Activated naive CD4-positive, alpha-beta T cell treated with anti-CD3 and anti-CD28 coated beads for 36 hours (primary cell): ENCODE measurements around the gene ADGRG6. TPM values are rescaled to one million over a fixed set of nuclear protein-coding genes. Genes with fewer than 3 reads are reported as not detected.
"Not testable (repeated sequence)": the region's sequence is repeated elsewhere in the genome, so short reads cannot be mapped to it uniquely, and the experiment has no call there.

Experiments
- CTCF ChIA-PET: fragments of 350-600 bp; sonication (Branson Sonifier 250); formaldehyde crosslinking; loops from one replicate; lab custom pipeline; 2021; ENCODE audit warnings: antibody characterized with exemption; lab: Charles Lee
- DNase-seq: peaks from one replicate; pipeline ENCODE4 v3.0.0-alpha.2; 2020
- H3K27ac Mint-ChIP-seq: one replicate; pipeline ENCODE4 v1.8.0; 2021; ENCODE audit warnings: mild to moderate bottlenecking, mixed read lengths
- H3K27me3 Mint-ChIP-seq: one replicate; pipeline ENCODE4 v1.8.0; 2021; ENCODE audit warnings: low read depth, mixed read lengths
- H3K36me3 Mint-ChIP-seq: one replicate; pipeline ENCODE4 v1.8.0; 2021; ENCODE audit warnings: low read depth, mixed read lengths
- H3K4me1 Mint-ChIP-seq: one replicate; pipeline ENCODE4 v1.8.0; 2021; ENCODE audit warnings: low read depth, mixed read lengths
- H3K4me3 Mint-ChIP-seq: one replicate; pipeline ENCODE4 v1.8.0; 2021; ENCODE audit warnings: mild to moderate bottlenecking, moderate library complexity, mixed read lengths
- H3K9me3 Mint-ChIP-seq: one replicate; pipeline ENCODE4 v1.8.0; 2021; ENCODE audit warnings: mixed read lengths
- intact Hi-C: fragments of 100-400 bp; cut with micrococcal nuclease; formaldehyde crosslinking; loops from one replicate; pipeline ENCODE4 v1.15.1; 2023
- total RNA-seq, 2 experiments: library from RNA; stranded (reverse); gene quantifications; one replicate each; pipeline ENCODE4 v1.2.3, GENCODE V29; 2021

The ADGRG6 gene
- total RNA-seq, 2 experiments from 2014 or later = 0.69 to 0.86 TPM

DNA sequence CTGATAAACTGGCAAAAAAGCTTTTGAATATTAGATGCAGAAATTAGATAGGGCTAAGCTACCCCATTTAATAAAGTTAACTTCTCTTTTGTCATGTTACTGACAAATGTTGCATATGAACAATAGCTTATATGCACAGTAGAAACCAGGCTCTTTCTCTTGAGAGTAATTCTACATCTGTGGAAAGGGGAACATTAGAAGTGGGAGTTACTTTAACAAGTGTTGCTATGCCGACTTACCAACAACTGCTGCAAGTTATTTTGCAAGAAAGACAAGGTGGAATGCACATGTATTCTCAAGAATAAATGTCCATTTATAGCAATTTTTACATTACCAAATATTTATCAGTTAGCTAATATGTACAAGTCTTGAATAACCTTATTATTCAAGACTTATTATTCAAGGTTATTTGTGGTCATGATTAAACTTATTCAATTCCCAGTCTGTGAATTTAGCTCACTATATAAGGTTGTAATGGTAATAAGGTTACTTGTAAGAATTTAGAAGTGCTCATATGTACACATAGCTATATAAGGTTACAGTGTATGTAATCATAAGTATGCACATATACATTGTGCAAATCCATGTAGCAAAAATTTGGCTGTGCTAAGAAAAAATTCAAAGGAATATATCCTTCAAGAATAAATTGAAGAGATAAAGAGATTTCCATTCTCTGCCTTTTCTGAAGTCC, 38.3 kb downstream of the ADGRG6 start:
- CTCF ChIA-PET = interaction anchor here (1.1 kb wide), 1 partner anchor 143 kb away, joined by 3 read pairs; no protein-coding TSS in a partner anchor
- no peak overlapping the region for H3K4me3 Mint-ChIP-seq
- peaks cover 6% of the 10 kb centered on the region for H3K27me3 Mint-ChIP-seq
- H3K36me3 Mint-ChIP-seq = no peaks in the 10 kb centered on the region
- DNase-seq = no peak
- H3K9me3 Mint-ChIP-seq = no peaks in the 10 kb centered on the region
- H3K27ac Mint-ChIP-seq = no peak overlapping the region
- intact Hi-C loops = no loop called here
- H3K4me1 Mint-ChIP-seq = no peaks in the 10 kb centered on the region

- Mint-ChIP-seq H3K36me3 (no peaks in the 10 kb centered on the region), H3K9me3 (no peaks in the 10 kb centered on the region), H3K4me1 (no peaks in the 10 kb centered on the region), H3K27ac (no peak overlapping the region), H3K4me3 (no peak overlapping the region), H3K27me3 (peaks cover 6% of the 10 kb centered on the region)
- CTCF ChIA-PET = no interaction called here
- DNase-seq = no peak
- intact Hi-C loops = no loop called here
These were observed 40.1 kb downstream of the ADGRG6 start for GRCh38 chr6:142341855-142342330.

GRCh38 chr6:142342986-142343385, 41.2 kb downstream of the ADGRG6 start:
- Mint-ChIP-seq H3K27ac (no peak overlapping the region), H3K36me3 (no peaks in the 10 kb centered on the region), H3K4me3 (no peak overlapping the region), H3K9me3 (no peaks in the 10 kb centered on the region), H3K4me1 (no peaks in the 10 kb centered on the region), H3K27me3 (peaks cover 6% of the 10 kb centered on the region)
- DNase-seq = no peak
- intact Hi-C loops = no loop called here
- CTCF ChIA-PET = no interaction called here

GRCh38 chr6:142343938-142344337, 42.1 kb downstream of the ADGRG6 start:
- Mint-ChIP-seq H3K27ac (no peak overlapping the region), H3K36me3 (no peaks in the 10 kb centered on the region), H3K27me3 (peaks cover 6% of the 10 kb centered on the region), H3K9me3 (no peaks in the 10 kb centered on the region), H3K4me1 (no peaks in the 10 kb centered on the region), H3K4me3 (no peak overlapping the region)
- CTCF ChIA-PET = no interaction called here
- no peak for DNase-seq
- intact Hi-C loops = no loop called here

GRCh38 chr6:142345261-142345660, 43.5 kb downstream of the ADGRG6 start:
- CTCF ChIA-PET = no interaction called here
- H3K36me3 Mint-ChIP-seq = no peaks in the 10 kb centered on the region
- intact Hi-C loops = no loop called here

GRCh38 chr6:142346166-142346565, 44.4 kb downstream of the ADGRG6 start:
- DNase-seq, H3K36me3 Mint-ChIP-seq, intact Hi-C loops, H3K27ac Mint-ChIP-seq, H3K27me3 Mint-ChIP-seq, H3K4me3 Mint-ChIP-seq, H3K4me1 Mint-ChIP-seq, H3K9me3 Mint-ChIP-seq: not testable (repeated sequence)
- CTCF ChIA-PET = interaction anchor here (0.6 kb wide), 2 partner anchors 82 to 171 kb away, joined by 3 to 5 read pairs; no protein-coding TSS in a partner anchor

More at GRCh38 chr6:142345261-142345660, 43.5 kb downstream of the ADGRG6 start:
- Mint-ChIP-seq H3K4me1 (no peaks in the 10 kb centered on the region), H3K9me3 (no peaks in the 10 kb centered on the region), H3K4me3 (no peak overlapping the region), H3K27ac (no peak overlapping the region), H3K27me3 (peaks cover 6% of the 10 kb centered on the region)
- DNase-seq = no peak

DNA sequence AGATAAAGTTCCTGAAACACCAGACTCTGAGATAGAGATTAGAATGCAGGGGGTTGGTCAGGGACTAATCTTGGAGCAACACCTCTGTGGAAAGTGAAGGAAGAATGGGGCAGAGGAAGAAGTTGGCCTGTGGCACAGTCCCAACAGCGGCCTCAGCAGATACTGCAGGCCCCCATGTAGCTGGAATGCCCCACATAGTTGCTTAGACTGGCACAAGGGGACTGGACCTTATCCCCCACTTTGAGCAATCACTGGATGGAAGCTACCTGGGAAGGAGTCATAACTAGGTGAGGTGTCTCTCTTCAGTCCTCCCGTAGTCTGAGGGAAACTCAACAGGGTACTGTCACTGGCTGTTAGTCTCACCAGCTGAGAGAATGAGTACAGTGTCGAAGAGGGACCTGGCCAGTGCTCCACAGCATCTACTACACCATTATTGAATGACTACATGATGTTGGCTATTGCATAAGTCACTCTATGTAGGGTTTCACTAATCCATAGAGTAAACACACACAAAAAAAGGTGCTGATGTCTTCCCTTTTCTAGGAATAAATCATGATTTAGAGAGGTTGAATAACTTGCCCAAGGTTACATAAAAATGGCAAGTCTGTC, 47.5 kb downstream of the ADGRG6 start:
- Mint-ChIP-seq H3K27me3 (peaks cover 3% of the 10 kb centered on the region), H3K27ac (no peak overlapping the region), H3K4me3 (no peak overlapping the region), H3K9me3 (no peaks in the 10 kb centered on the region), H3K4me1 (no peaks in the 10 kb centered on the region), H3K36me3 (no peaks in the 10 kb centered on the region)
- CTCF ChIA-PET = no interaction called here
- DNase-seq = no peak
- intact Hi-C loops = no loop called here

DNA sequence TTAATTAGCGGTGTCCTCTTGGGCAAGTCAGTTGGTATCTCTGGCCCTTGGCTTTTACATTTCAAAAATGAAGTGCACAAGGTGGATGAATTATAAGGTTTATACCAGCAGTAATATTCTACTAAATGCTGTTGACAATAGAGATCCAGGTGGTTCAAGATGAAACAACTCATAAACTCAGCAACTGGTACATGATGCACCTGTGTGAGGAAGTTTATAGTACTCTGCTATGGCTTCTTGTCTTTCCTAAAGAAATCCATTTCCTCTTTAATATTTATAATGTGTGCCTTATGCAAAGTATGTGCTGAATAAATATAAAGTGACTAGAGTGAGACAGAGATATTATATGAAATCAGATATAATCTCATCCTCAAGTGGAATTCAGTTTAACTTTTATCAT, 48.5 kb downstream of the ADGRG6 start:
- H3K27me3 Mint-ChIP-seq = no peaks in the 10 kb centered on the region
- H3K4me1 Mint-ChIP-seq = no peaks in the 10 kb centered on the region
- DNase-seq = no peak
- intact Hi-C loops = no loop called here
- no peak overlapping the region for H3K27ac Mint-ChIP-seq
- H3K9me3 Mint-ChIP-seq = no peaks in the 10 kb centered on the region
- H3K4me3 Mint-ChIP-seq = no peak overlapping the region
- H3K36me3 Mint-ChIP-seq = no peaks in the 10 kb centered on the region
- CTCF ChIA-PET = no interaction called here

GRCh38 chr6:142353690-142354089, 51.9 kb downstream of the ADGRG6 start:
- Mint-ChIP-seq H3K4me3 (no peak overlapping the region), H3K27ac (no peak overlapping the region), H3K4me1 (peaks cover 16% of the 10 kb centered on the region), H3K36me3 (no peaks in the 10 kb centered on the region), H3K27me3 (no peaks in the 10 kb centered on the region), H3K9me3 (no peaks in the 10 kb centered on the region)
- CTCF ChIA-PET = no interaction called here
- intact Hi-C loops = no loop called here
- DNase-seq = no peak

DNA sequence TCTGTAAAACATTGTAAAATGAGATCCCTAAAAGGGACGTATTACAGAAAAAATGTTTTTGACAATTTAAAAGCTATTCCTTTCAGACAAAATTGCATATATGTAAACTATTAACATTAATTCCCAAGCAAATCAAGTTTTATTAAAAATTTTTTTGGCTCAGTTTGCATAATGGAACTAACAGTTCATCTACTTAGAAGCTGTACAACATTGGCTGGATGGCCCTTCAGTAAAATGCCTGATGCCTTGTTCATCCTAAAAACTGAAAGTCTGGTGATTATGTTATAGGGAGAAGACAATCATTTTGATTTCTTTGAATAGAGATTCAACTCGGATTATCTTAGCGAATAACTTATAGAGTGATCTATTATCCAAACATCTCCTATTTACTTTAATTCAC, 52.8 kb downstream of the ADGRG6 start:
- no peak overlapping the region for H3K27ac Mint-ChIP-seq

DNA sequence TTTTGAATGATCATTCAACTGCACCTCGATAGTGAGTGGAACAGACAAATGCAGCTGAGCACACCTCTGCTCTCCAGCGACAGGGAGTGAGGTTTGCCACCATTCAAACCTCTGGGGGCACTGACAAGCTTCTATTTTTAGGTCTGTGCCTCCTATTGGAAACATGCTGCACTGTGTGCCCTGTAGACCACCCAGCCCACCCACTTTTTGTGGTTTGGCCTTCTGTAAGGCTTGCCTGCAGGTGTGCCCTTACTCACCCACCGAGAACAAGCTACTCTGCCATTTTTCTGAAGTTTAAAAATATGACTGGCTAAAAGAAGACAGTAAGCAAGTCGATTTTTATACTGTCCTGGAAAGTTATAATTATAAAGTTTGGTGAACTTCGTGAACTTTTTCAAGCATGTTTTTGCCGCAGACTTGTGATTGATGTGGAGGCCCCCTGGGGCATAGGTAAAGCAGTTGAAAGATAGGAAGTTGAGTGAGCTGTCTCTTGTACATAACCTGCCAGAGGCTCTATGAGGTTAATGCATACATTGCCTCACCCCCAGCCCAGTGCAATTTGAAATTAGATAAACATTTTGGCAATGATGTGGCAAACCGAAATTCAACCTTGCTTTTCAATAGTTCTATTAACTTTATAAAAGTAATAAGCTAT, 53.8 kb downstream of the ADGRG6 start:
- Mint-ChIP-seq H3K4me1 (peaks cover 16% of the 10 kb centered on the region), H3K27ac (no peak overlapping the region), H3K4me3 (no peak overlapping the region), H3K27me3 (no peaks in the 10 kb centered on the region), H3K36me3 (no peaks in the 10 kb centered on the region), H3K9me3 (no peaks in the 10 kb centered on the region)
- intact Hi-C loops = no loop called here
- CTCF ChIA-PET = interaction anchor here (0.6 to 1.0 kb wide), 5 partner anchors 8 to 337 kb away, joined by 3 read pairs; no protein-coding TSS in a partner anchor
- DNase-seq = peak; percentile 5

More for the DNA sequence above, 52.8 kb downstream of the ADGRG6 start:
- DNase-seq = no peak
- H3K27me3 Mint-ChIP-seq = no peaks in the 10 kb centered on the region
- peaks cover 16% of the 10 kb centered on the region for H3K4me1 Mint-ChIP-seq
- no peaks in the 10 kb centered on the region for H3K36me3 Mint-ChIP-seq
- intact Hi-C loops = no loop called here
- CTCF ChIA-PET = interaction anchor here (0.6 kb wide), 1 partner anchor 9 kb away, joined by 3 read pairs; no protein-coding TSS in a partner anchor
- no peak overlapping the region for H3K4me3 Mint-ChIP-seq
- H3K9me3 Mint-ChIP-seq = no peaks in the 10 kb centered on the region

DNA sequence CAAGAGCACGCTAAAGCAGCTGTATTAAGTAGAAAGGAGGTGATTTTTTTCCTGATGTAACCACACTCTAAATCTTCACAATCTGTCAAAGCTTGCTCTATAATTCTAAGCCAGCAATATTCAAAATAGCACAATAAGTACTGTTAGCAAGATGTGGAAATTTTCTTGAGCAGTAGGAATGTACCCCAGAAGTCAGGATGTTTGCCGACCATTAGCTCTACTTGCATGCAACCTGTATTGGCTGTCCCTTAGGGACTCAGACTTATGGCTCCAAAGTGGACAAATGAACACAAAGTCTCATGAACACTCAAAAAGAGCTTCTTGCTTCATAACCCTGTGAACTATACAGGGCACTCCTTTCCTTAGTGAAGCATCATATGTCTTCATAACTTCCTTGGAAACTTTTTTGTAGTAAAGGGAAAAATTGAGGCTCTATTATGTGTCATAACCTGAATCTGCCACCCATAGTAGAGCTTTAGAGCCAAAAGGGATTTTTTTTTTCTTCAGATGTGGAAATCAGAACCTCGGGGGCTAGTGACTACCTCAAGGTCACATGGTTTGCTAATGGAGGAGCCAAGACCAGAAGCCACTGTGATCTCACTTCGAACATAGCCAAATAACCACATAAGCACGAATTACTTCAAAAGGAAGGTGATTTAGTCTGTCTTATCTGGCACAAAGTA, 54.5 kb downstream of the ADGRG6 start:
- intact Hi-C loops = no loop called here
- H3K4me1 Mint-ChIP-seq = peaks cover 16% of the 10 kb centered on the region
- H3K4me3 Mint-ChIP-seq = no peak overlapping the region
- CTCF ChIA-PET = interaction anchor here (0.7 to 1.6 kb wide), 7 partner anchors 9 to 504 kb away, joined by 3 to 4 read pairs (median 3); no protein-coding TSS in a partner anchor
- DNase-seq = peak; percentile 5
- no peaks in the 10 kb centered on the region for H3K27me3 Mint-ChIP-seq
- H3K36me3 Mint-ChIP-seq = no peaks in the 10 kb centered on the region
- no peak overlapping the region for H3K27ac Mint-ChIP-seq
- H3K9me3 Mint-ChIP-seq = no peaks in the 10 kb centered on the region
